Left ventricle myocardium superior (tissue), 1 donor: Measurements from ENCODE around the gene MUC6. TPM values are rescaled to one million over a fixed set of nuclear protein-coding genes. Genes with fewer than 3 reads are reported as not detected.

Source experiments
- ATAC-seq: fragments of 200-7000 bp; cut with Tn5 transposase; one replicate; pipeline ENCODE4 v1.9.1; 2020; ENCODE audit warnings: mild to moderate bottlenecking, moderate library complexity
- DNase-seq: peaks from one replicate; pipeline ENCODE4 v3.0.0-alpha.2; 2020
- intact Hi-C: fragments of 100-400 bp; cut with micrococcal nuclease; formaldehyde crosslinking; loops from one replicate; pipeline ENCODE4 v1.11.0; 2022
- total RNA-seq: library from RNA; stranded (reverse); fragmentation: NEBNext Ultra II Directional; extraction: Animal tissue kit (Norgen Biotek cat#: 25700); gene quantifications from one replicate; pipeline ENCODE4 v1.2.1, GENCODE V29; 2021
- donor health status: DM: no; HTN: yes; CAD: no; lungs with severe emphysema.

MUC6 gene
- total RNA-seq, 1 donor from 2014 or later: not detected

DNA sequence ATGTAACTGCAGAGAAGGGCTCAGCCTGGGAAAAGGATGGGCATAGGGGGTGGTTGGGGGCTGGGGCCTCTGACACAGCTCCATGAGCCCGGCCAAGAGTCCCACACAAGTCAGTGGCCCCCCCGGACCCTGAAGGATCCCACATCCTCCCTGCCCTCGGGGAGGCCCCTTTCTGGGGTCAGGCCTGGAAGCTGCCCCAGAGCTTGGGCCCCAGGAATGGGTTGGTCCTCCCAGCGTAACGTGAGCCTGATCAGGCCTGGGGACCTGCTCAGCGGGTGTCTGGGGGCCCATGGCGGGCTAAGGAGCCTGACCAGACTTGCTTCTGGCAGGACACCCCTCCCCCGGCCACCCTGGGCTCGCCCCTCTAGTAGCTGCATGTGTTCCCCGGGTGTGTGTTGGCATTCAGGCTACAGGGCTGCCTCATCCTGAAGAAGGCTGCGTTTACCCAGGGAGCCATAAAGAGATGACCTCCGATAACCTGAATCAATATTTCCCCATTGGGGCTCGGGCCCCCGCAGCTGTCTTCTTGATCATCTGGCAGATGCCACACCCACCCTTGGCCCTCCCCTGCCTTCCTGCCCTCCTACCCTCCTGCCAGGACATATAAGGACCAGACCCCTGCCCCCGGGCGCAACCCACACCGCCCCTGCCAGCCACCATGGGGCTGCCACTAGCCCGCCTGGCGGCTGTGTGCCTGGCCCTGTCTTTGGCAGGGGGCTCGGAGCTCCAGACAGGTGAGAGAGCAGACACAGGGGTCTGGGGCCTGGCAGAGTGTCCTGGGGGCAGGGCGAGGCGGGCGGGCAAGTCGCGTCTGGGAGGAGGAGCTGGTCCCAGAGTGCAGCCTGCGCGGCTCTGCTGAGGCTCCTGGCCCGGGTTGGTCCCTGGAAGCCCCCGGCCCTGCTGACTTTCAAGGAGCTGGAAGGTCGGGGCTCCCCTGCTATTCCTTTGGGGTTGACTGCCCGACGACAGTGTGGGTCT lies 38.0 kb upstream of the MUC6 start, which contains the start of gene MUC2:
TSS of gene MUC2 (plus strand) at position 631 of the 978 bp plus-strand sequence.
- intact Hi-C loops: no loop called here
- no peak for ATAC-seq
- peak; percentile 18 for DNase-seq

DNA sequence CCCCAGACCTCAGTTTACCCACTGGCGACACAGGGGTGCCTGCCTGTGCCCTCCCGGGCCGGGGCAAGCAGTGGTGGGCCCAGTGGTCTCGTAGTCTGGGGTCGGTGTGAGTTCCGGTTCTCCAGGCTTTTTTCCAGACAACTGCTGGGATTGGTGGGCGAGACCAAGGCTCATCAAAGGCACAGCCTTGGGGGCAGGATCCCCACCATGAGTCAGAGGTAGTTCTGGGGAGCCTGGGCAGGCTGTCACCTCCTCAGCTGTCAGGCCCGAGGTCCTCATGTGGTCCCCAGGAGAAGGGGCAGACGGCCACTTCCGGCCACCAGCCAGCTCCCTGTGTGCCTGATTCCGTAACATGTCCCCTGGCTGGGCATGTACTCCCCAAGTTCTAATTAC lies 37.3 kb upstream of the MUC6 start:
- DNase-seq: peak; percentile 12
- intact Hi-C loops: no loop called here
- ATAC-seq: no peak

DNA sequence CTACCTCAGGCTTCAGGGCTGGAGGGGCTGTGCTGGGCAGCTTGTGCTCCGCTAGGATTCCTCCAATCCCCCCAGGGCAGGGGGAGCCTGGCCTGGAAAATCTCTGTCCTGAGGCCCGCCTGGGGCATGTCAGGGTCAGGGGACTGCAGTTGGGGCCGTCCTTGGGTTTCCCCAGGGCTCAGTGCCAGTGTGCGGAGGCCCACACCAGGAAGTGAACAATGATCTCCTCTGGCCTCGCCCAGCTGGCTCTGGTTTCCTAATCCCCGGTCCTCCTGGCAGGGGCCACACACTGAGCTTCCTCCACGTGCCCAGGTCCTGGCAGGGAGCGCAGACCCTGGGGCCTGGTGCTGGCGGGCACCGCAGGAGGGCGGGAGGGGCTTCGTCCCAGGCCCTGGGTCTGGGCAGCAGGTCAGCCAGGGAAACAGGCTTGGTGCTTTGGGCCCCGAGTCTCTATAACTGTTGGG lies 36.8 kb upstream of the MUC6 start:
- intact Hi-C loops: no loop called here
- DNase-seq (peak; percentile 53), ATAC-seq (peak; percentile 66)

DNA sequence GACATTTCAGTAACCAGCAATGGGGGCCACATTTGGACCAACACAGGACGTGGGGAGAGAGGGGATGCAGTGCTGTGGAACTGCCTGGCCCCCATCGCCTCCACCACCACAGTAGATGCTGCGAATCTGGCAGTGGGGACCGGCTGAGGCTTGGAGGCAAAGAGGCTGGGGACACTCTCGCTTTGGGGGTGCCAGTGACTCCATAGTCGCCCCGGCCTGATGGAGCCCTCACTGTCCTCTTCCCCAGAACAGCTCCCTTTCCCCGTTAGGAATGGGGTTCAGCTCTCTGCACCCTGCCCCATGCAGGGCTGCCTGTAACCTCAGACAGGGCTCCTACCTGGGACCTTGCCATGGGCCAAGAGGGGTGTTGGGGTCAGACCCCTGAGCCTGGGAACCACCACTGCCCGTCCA lies 36.3 kb upstream of the MUC6 start:
- intact Hi-C loops: no loop called here
- no peak for ATAC-seq
- DNase-seq: peak; percentile 11

DNA sequence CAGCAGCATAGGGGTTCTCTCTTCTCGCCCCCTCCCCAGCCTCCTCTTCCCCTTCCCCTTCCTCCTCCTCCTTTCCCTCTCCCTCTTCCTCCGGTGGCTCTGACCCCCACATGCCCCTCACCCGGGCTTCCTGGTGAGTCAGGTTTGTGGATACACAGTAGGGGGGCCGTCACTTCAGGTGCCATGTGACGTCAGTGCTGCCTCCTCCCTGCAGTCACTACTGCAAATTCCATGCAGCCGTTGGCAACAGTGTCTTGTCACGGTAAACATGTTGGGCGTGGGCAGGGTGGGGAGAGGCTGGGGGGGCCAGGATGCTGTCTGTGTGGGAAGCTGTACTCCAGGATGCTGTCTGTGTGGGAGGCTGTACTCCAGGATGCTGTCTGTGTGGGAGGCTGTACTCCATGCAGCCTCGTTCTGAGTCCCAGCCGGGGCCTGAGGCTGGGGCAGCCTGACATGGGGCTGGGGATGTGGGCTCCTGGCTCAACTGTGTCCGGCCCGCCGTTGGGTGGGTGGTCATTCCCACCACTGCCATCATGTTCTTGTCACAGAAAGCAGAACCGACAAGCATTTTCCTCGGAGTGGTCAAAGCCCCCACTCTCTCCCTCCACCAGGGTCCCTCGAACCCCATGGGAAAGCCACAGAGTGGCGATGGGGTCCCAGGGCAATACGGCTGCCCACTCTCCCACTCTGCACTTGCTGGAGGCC lies 35.8 kb upstream of the MUC6 start:
- DNase-seq (peak; percentile 32), ATAC-seq (peak; percentile 61)
- intact Hi-C loops: no loop called here

DNA sequence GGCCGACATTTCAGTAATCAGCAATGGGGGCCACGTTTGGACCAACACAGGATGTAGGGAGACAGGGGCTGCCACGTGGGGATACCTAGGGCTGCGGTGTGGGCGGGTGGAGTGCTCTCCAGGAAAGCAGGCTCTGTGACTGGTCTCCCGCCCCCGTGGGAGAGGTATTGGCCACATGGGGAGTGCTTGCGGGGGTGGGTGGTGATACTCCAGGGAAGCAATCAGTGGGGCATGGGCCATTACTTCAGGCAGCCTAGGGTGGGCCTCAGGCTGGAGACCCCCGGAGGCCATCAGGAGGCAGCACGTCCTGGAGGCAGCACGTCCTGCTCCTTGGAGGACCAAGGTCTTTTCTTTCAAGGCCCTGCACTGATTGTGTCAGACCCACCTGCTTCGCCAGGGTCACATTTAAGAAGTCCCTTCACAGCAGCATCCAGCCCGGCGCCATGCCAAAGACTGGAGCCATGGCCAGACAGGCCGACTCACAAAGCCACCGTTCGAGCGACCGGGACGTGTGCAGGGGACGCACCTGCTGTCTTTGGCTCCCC lies 35.1 kb upstream of the MUC6 start:
- DNase-seq (peak; percentile 35), ATAC-seq (no peak)
- intact Hi-C loops: no loop called here

DNA sequence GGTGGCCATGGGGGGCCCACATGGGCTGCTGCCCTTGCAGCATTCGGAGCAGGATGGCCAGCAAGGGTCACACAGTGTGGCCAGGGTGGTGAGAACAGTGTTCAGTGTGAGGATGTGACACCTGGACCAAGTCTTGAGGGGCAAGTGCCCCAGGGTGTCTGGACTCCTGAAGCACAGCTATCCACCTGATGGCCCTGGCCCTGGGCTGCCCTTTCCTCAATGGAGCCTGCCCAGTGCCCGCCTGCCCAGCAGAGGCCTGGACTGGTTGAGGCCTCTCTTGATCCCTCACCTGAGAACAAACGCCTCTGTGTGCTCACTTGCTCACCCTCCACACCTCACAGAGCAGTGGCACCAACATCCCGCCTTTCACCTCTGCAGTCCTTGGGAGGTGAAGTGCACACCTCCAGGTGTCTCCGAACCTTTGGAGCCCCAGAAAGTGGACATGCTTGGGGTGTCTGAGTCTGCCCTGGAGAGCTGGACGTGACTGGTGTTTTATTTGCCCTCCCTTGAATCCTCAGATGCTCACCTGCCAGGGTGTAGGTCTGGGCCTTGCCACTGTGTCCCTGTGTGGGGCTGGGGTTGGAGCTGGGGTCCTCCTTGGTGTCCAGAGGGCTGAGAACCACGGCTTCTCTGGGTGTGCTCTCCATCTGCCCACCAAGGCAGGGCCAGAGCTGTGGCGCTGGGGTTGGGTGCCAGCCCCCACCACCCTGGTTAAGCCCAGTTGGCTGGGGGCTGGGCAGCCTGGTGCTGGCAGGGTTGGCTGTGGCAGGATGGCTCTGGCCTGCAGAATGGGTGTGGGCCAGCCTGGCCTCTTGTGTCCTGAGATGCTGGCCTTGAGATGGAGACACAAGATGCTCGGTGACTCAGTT lies 34.3 kb upstream of the MUC6 start:
- peak; percentile 19 for DNase-seq
- intact Hi-C loops: no loop called here
- no peak for ATAC-seq

DNA sequence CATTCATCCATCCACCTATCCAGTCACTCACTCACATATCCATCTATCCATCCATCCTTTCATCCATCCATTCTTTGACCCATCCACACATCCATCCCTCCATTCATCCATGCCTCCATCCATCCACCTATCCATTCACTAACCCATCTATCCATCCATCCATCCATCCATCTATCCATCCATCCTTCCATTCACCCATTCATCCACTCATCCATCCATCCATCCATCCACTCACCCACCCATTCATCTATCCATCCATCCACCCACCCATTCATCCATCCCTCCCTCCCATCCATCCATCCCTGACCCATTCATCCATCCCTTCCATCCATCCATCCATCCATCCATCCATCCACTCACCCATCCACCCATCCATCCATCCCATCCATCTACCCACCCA lies 33.2 kb upstream of the MUC6 start:
- intact Hi-C loops: no loop called here
- DNase-seq: no peak
- ATAC-seq: no peak

DNA sequence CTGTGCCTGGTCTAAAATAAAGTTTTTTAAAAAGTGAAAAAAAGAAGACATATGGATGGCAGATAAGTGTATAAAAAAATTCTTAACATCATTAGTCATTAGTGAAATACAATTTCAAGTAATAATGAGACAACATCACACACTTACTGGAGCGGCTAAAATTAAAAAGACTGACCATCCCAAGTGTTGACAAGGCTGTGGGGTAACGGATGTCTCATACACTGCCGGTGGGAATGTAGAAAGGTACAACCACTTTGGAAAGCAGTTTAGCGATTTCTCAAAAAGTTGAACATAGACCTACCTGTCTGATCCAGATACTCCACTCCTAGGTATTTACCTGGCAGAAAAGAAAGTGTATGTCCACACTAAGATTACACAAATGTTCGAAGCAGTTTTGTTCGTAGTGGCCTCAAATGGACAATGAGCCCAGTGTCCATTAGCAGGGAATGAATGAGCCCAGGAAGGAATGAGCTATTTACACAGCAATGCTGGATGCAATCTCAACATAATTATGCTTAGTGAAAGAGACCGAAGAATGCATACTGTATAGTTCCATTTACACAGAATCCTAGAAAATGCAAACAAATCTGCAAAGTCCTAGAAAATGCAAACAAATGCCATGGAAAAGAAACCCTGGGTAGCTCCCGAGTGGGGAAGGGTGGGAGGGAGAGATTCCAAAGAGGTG lies 31.4 kb upstream of the MUC6 start:
- intact Hi-C loops: no loop called here
- ATAC-seq (no peak), DNase-seq (no peak)

DNA sequence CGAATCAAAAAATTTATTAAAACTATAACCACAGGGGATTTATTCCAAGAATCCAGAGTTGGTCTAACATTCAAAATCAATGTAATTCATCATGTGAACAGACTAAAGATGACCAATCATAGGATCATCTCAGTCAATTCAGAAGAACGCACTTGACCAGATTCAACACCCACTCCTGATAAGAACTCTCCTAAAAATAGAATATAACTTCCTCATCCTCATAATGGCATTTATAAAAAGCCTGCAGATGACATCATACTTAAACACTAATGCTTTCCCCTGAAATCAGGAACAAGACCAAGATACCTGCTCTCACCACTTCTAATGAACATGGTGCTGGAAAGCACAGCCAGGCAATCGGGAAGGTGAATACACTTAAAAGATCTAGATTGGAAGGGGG lies 27.6 kb upstream of the MUC6 start:
- DNase-seq (no peak), ATAC-seq (no peak)
- intact Hi-C loops: no loop called here

DNA sequence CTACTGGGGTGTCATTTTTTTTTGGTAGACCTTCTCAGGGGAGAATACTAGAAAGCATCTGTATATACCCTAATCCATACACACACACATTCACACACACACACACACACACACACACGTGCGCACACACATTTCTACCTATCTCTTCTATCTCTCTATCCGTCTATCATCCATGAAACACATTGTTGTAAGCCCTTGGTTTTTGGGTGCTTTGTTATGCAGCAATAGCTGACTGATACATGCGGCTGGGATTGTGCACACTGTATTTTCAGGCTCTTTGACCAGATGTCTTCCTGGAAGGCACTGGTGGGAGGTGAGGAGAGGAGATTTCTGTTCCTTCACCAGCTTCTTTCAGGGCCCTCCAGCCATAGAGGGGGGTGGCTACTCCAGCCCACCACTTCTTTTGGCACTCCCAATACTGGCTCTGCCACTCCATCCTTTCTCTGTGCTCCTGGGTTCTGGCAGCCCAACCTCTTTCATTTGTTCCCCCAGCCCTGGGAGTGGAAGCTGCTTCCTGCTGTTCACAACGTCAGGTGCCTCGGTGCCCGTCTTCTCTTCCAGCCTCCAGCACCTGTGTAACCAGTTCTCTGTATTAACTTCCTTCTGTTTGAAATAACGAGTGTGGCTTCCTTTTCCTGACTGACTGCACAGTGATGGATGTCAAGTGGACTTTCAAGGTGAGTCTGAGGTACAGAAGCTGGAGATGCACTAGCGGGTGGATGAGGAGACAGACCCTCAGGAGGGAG lies 25.7 kb upstream of the MUC6 start:
- ATAC-seq (no peak), DNase-seq (no peak)
- intact Hi-C loops: no loop called here

DNA sequence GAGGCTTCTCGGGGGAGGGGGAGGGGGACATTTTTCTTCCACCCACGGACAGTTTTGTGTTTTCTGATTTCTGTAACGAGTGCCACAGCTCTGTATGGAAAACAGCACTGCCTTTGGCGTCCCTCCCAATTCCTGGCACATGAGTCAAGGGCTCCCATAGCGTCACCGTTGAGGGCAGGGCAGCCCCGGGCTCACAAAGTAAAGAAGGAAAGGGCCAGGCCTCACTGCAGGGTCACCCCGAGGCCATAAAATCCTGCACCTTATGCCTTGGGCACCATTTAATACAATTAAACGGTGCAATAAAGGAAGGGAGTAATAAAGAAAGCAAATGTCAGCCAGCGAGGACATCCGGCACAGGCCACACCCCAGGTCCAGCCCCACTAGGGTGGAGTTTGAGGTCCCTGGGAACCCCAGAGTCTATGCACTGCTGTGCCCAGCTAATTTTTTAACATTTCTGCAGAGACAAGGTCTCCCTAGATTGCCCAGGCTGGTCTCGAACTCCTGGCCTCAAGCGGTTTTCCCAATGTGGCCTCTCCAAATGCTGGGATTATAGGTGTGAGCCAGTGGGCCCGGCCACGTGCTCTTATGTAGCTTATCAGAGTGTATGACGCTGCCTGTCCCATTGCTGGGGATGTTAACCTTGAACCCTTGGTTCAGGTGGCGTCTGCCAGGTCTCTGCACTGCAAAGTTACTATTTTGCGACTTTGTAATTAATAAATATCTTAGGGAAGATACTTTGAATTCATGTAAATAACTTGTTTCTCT lies 24.5 kb upstream of the MUC6 start:
- intact Hi-C loops: no loop called here
- peak; percentile 42 for ATAC-seq
- DNase-seq: peak; percentile 31

DNA sequence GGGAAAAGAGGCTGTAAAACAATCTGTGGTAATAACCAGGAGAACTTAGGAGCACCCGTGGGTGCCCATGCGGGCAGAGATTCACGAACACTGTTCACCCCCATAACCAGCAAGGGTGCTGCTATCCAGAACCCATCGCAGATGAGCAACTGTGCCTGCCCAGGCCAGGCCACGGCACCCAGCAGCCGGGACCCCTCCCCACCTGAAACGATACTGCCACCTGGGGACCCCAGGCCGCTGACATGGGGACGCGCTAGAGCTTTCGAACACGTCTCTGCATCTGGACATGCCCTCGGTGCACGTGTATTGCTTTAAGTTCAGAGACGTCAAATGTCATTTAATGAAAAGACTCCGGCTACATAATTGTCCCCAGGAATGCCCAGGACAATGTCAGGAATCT lies 23.9 kb upstream of the MUC6 start:
- DNase-seq: no peak
- intact Hi-C loops: no loop called here

DNA sequence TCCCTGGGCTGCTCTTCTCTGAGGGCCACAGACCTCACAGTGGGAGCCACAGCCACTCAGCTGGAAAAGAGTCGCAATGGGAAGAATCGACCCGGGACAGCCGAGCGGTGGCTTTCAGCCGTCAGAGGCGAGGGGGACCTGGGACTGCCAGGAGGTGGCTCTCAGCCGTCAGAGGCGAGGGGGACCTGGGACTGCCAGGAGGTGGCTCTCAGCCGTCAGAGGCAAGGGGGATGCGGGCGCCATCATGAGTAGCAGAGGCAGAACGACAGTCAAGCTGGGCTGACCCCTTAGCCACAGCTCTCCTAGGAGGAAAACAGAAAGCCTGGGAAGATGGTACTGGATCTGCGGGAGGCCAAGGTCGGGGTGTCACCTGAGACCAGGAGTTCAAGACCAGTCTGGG lies 23.2 kb upstream of the MUC6 start:
- intact Hi-C loops: no loop called here
- DNase-seq: no peak
- ATAC-seq: no peak

More for the DNA sequence above, 23.9 kb upstream of the MUC6 start:
- no peak for ATAC-seq

DNA sequence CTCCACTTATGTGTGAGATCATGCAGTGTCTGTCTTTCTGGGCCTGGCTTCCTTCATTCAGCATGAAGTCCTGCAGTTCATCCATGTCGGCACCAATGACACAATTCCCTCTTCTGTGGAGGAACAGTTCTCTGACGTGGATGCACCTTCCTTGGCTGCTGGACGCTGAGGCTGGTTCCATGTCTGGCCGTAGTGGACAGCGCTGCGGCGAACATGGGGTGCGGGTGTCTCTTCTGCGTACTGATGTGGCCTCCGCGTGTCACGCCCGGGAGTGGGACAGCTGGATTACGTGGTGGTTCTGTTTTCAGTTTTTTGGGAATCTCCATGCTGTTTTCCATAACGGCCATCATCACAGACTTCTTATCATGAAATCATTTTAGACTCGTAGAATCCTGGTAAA lies 21.3 kb upstream of the MUC6 start:
- no peak for DNase-seq
- intact Hi-C loops: no loop called here
- ATAC-seq: no peak

DNA sequence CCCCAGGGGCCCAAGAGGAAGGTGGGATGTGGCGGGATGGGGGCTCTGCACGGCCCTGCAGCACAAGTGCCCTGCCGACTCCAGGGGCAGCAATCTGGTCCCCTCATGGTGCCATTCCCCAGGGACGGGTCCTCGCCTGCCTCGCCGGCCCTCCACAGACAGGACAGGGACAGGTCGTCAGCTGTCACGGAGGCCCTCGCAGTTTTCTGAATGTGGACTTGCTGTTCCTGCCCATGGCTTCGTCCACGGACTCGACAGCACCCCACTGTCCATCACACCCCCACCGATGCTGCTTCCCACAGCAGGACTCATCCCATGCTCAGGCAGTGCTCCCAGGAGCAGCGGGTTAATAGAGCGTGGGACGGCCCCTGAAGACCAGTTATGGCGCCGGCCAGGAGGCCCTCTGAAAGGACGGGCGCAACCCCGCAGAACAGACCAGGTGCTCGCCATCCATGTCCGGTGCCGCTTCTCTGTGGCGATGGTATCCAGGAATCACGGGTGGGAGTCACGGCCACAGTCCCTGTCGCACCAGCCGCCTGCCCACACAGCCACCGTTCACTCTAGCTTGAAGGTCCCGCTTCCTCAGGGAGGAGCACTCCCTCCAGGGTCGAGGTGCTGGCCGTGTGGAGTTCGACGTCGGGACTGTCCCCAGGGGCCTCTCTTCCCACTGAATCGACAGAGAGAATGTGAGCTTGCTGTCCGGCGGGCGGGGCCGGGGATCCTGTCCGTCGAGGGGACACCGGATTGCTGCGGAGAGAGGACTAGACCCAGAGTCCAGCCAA lies 19.7 kb upstream of the MUC6 start:
- DNase-seq (peak; percentile 23), ATAC-seq (no peak)
- intact Hi-C loops: no loop called here
